BE2C (cell line): ENCODE measurements around the gene HHIPL1.

Source experiments
- DNase-seq: peaks from one replicate; pipeline ENCODE4 v3.0.0-alpha.2; 2020
- H3K27me3 ChIP-seq: fragments of 250-450 bp; sonication (Bioruptor Pico); 2 replicates; pipeline ENCODE4 v1.5.1; 2020; ENCODE audit warnings: mild to moderate bottlenecking
- H3K36me3 ChIP-seq: fragments of 250-450 bp; sonication (Bioruptor Pico); 2 replicates; pipeline ENCODE4 v1.5.1; 2020; ENCODE audit warnings: mild to moderate bottlenecking
- H3K4me1 ChIP-seq: fragments of 250-450 bp; sonication (Bioruptor Pico); 2 replicates; pipeline ENCODE4 v1.5.1; 2020
- H3K4me3 ChIP-seq: 2 replicates; pipeline ENCODE4 v1.5.1; 2011; ENCODE audit warnings: low read depth, low read length
- H3K9me3 ChIP-seq: fragments of 250-450 bp; sonication (Bioruptor Pico); 2 replicates; pipeline ENCODE4 v1.5.1; 2020
- TF ChIP-seq, protein P1 (sequence below): IDR thresholded peaks from 2 replicates; pipeline ENCODE4 v1.5.1; 2012; ENCODE audit warnings: mild to moderate bottlenecking, low read depth, low read length

Gene HHIPL1

DNA sequence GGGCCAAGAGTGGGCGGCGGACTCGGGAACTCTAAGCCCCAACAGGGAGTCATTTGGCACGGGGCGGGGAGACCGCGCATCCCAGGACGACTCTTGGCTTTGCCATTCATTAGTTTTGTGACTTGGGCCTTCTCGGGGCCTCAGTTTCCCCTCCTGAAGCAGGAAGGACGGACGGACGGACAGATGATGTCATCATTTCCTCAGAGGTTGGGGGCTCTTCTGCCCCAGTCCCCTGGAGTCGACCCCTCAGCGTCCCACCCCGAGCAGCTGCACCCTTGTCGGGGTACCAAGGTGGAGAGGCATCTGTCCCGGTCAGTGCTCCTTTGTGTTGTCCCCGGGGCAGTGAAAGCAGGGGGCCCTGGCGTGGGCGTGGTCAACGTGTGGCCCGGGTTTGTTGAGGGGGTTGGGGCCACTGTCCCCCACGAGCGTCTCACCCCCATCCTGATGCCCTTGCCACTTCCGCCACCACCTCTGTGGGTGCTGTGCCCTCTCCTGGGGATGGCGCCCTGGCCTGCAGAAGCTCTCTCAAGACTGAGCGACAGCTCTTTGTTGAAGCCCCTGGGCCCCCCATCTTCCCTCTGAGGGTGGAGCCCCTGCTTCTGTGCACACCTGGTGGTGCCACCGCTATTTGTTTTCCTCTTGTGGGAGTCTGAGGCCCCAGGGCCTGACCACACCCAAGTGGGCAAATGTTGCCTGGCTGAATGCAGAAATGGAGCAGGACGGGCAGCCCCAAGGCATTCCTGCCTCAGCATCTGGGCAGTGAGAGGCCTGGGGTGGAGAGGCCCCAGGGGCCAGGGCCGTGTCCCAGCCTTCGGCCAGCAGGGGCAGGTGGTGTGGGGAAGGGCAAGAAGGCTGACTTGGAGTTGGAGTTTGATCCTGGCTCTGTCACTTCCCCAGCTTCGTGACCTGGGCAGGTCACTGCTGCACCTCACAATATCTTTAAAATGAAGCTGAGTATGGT, 896 bp downstream of the HHIPL1 start:
- TF ChIP-seq, protein P1, sequence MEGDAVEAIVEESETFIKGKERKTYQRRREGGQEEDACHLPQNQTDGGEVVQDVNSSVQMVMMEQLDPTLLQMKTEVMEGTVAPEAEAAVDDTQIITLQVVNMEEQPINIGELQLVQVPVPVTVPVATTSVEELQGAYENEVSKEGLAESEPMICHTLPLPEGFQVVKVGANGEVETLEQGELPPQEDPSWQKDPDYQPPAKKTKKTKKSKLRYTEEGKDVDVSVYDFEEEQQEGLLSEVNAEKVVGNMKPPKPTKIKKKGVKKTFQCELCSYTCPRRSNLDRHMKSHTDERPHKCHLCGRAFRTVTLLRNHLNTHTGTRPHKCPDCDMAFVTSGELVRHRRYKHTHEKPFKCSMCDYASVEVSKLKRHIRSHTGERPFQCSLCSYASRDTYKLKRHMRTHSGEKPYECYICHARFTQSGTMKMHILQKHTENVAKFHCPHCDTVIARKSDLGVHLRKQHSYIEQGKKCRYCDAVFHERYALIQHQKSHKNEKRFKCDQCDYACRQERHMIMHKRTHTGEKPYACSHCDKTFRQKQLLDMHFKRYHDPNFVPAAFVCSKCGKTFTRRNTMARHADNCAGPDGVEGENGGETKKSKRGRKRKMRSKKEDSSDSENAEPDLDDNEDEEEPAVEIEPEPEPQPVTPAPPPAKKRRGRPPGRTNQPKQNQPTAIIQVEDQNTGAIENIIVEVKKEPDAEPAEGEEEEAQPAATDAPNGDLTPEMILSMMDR = no peak
- Histone ChIP-seq H3K36me3 (no peaks in the 10 kb centered on the region), H3K9me3 (no peaks in the 10 kb centered on the region), H3K4me1 (no peaks in the 10 kb centered on the region), H3K27me3 (no peaks in the 10 kb centered on the region), H3K4me3 (no peak overlapping the region)
- no peak for DNase-seq

DNA sequence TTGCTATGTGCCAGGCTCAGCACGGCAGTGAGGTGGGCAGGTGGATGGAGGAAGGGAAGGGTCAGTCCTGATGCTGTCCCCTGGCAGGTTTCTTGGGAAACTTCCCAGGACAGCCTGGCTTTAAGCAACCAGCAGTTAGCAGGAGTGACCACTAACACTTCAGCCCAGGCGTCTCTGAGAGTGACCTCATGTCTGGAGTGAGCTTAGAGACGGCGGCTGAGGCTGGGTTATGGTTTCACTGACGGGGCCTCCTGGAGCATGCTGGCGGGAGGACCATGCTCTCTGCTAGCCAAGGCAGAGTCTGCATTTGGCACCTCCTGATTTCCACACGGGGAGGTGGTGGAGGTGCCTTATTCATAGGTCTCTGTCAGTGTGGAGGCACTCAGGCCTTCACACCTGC, 2.5 kb downstream of the HHIPL1 start:
- DNase-seq = no peak
- no peak overlapping the region for H3K4me3 ChIP-seq

DNA sequence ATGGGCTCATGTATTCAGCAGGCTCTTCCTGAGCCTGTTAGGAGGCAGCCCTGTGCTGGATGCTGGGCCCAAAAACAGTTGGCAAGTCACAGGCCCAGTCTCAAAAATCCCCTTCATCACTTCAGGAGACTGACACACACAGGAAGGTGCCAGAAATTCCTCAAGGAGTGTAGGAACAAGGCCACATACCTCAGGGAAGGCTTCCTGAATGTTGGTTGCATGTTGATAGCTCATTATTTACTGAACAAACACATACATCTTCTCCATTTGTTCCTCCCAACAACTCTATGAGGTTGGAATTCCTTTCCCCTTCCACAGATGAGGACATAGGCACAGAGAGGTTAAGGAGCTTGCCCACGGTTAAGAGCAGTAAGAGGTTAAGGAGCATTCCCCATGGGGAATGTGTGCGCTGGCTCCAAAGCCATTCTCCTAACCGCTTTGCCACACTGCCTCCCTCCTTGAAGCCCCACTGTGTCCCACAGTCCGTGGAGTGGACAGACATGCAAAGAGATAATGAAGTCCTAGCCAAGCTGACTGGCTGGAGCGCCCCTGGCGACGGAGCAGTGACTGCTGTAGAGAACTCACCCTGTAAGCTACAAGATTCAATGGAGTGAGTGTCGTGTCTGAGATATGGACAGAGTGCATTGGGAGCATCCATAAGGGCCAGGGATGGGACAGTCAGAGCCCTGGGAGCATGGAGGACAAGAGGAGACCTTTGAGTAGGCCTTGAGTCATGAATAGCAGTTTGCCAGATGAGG, 3.3 kb downstream of the HHIPL1 start:
- Histone ChIP-seq H3K27me3 (no peaks in the 10 kb centered on the region), H3K4me1 (no peaks in the 10 kb centered on the region), H3K9me3 (no peaks in the 10 kb centered on the region), H3K36me3 (no peaks in the 10 kb centered on the region), H3K4me3 (no peak overlapping the region)
- TF ChIP-seq, protein P1 = no peak
- no peak for DNase-seq

More for the DNA sequence above, 2.5 kb downstream of the HHIPL1 start:
- no peaks in the 10 kb centered on the region for H3K36me3 ChIP-seq
- H3K9me3 ChIP-seq = no peaks in the 10 kb centered on the region
- no peaks in the 10 kb centered on the region for H3K27me3 ChIP-seq
- TF ChIP-seq, protein P1 = no peak
- H3K4me1 ChIP-seq = no peaks in the 10 kb centered on the region

DNA sequence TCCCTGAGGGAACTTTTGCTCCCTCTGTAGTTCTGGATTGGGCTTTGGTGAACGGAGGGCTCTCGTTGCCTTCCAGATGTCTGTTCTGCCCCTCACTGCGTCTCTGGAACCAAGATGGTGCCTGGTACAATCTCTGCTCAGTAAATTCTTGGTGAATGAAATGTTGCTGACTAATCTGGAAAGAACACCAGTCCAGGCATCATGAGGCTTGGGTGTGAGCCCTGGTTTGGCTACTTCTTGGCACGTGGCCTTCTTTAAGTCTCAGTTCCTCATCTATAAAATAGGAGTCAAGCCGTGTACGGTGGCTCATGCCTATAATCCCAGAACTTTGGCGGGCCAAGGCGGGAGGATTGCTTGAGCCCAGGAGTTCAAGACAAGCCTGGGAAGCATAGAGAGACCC, 4.3 kb downstream of the HHIPL1 start:
- no peak for DNase-seq
- H3K27me3 ChIP-seq = no peaks in the 10 kb centered on the region
- H3K9me3 ChIP-seq = no peaks in the 10 kb centered on the region
- no peak overlapping the region for H3K4me3 ChIP-seq
- no peaks in the 10 kb centered on the region for H3K36me3 ChIP-seq
- TF ChIP-seq, protein P1 = no peak
- H3K4me1 ChIP-seq = no peaks in the 10 kb centered on the region

DNA sequence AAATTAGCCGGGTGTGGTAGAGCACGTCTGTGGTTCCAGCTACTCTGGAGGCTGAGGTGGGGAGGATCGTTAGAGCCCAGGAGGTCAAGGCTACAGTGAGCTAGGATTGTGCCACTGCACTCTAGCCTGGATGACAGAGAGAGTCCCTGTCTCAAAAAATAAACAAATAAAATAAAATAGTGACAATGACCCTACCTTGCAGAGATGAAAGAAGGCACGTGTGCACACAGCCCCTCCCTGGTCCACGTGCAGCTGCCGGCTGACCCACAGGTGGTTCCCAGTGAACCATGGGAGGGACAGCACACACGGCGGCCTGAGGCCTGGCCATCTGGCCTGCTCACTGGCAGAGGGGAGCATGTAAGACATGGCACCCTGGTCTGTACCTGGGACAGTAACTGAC, 4.7 kb downstream of the HHIPL1 start:
- no peak for DNase-seq
- H3K4me3 ChIP-seq = no peak overlapping the region
- TF ChIP-seq, protein P1 = no peak
- H3K36me3 ChIP-seq = no peaks in the 10 kb centered on the region
- H3K9me3 ChIP-seq = no peaks in the 10 kb centered on the region
- H3K4me1 ChIP-seq = no peaks in the 10 kb centered on the region
- H3K27me3 ChIP-seq = no peaks in the 10 kb centered on the region
